GM21515 (cell line): ENCODE measurements around the gene RAB37.

ENCODE experiments used
- ATAC-seq: cut with Tn5 transposase; IDR thresholded peaks from one replicate; pipeline ENCODE4 v1.9.1; 2021; ENCODE audit not compliant: unreplicated experiment

RAB37 gene

GRCh38 chr17:74776990-74777389 lies 39.9 kb downstream of the RAB37 start:
- no peak for ATAC-seq

GRCh38 chr17:74777901-74778515 lies 41.0 kb downstream of the RAB37 start:
- ATAC-seq: no peak

GRCh38 chr17:74778960-74779359 lies 41.9 kb downstream of the RAB37 start:
- no peak for ATAC-seq

GRCh38 chr17:74779501-74779900 lies 42.4 kb downstream of the RAB37 start:
- ATAC-seq: no peak

GRCh38 chr17:74779948-74780400 lies 42.9 kb downstream of the RAB37 start:
- ATAC-seq: peak; percentile 34

- ATAC-seq: no peak
Observed at GRCh38 chr17:74780443-74781238, 43.6 kb downstream of the RAB37 start.

- no peak for ATAC-seq
Observed at GRCh38 chr17:74782571-74782970, 45.5 kb downstream of the RAB37 start.

GRCh38 chr17:74784125-74784810 lies 47.2 kb downstream of the RAB37 start:
- no peak for ATAC-seq

GRCh38 chr17:74785096-74785980 lies 48.3 kb downstream of the RAB37 start:
- no peak for ATAC-seq

- no peak for ATAC-seq
Observed at GRCh38 chr17:74785981-74786360, 48.9 kb downstream of the RAB37 start.

- ATAC-seq: no peak
Observed at GRCh38 chr17:74786431-74787055, 49.5 kb downstream of the RAB37 start.

- ATAC-seq: no peak
Observed at GRCh38 chr17:74790161-74791058, 53.4 kb downstream of the RAB37 start.

- ATAC-seq: no peak
Observed at GRCh38 chr17:74792586-74793105, 55.6 kb downstream of the RAB37 start.

GRCh38 chr17:74795327-74796020 lies 58.4 kb downstream of the RAB37 start:
- no peak for ATAC-seq

- ATAC-seq: no peak
Observed at GRCh38 chr17:74796211-74796610, 59.2 kb downstream of the RAB37 start.

- ATAC-seq: no peak
Observed at GRCh38 chr17:74796866-74797265, 59.8 kb downstream of the RAB37 start.
